Ramos (cell line): ENCODE measurements around the gene ATF6.
"Not testable (repeated sequence)": the region's sequence is repeated elsewhere in the genome, so short reads cannot be mapped to it uniquely, and the experiment has no call there.

Experiments used
- in situ Hi-C: fragments of 300-500 bp; cut with MboI; formaldehyde crosslinking; loops from one replicate; pipeline ENCODE4 v1.14.3; 2022; ENCODE audit warnings: low sequenced_read_pairs; ENCODE audit not compliant: unreplicated experiment

ATF6 gene

DNA sequence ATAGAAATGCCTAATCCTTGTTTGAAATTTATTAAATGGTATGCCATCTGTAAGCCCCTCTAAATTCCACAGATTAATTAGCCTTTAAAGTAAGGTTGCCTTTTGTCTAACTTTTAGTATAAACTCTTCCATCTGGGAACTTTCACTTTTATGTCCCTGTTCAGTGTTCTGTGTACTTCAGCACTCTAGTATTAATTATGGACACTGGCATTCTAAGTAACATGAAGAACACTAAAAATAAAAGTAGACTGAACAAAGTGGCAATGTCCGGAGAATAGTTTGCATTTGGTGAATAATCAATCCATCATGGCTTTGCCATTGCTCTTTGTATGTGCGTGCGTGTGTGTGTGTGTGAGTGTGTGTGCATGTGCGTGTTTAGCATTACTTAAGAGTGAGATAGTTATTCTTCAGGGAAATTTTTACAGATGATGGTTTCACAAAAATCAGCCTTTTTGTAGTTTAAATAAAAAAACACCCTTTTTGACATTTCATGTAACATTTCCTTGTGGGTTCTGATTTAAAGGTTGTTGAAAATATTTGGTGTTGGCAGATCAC lies 51.1 kb downstream of the ATF6 start:
- in situ Hi-C loops = no loop called here

DNA sequence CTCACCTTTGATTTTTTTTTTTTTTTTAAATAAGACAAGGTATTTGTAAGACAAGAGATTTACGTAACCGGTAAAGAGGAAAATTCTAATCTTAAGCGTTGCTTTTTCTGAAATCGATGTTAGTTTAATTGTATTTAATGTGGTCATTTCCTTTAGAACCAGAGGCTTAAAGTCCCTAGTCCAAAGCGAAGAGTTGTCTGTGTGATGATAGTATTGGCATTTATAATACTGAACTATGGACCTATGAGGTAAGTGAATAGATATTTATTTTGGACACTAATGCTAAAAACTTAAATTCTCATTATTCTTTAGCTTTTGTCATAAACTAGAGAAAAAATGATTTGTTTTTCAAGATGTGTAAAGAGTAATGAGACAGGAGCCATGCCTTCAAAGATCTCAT lies 54.8 kb downstream of the ATF6 start:
- in situ Hi-C loops = no loop called here

DNA sequence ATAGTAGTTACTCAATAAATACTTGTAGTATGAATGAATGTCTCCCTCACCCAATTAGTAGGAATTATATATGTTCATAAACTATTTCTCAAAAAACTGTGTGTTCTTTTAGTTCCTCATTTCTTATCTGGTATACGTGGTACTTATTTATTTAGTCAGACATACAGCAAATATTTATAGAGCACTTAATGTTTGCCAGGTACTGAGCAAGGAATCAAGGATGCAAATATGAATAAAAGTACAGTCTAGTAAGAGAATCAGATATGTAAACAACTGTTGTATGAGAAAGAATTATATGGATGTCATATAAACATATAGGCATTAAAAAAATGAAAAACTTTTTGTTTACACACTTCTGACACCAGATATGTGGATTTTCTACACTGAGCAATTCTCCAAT lies 58.5 kb downstream of the ATF6 start:
- in situ Hi-C loops = no loop called here

DNA sequence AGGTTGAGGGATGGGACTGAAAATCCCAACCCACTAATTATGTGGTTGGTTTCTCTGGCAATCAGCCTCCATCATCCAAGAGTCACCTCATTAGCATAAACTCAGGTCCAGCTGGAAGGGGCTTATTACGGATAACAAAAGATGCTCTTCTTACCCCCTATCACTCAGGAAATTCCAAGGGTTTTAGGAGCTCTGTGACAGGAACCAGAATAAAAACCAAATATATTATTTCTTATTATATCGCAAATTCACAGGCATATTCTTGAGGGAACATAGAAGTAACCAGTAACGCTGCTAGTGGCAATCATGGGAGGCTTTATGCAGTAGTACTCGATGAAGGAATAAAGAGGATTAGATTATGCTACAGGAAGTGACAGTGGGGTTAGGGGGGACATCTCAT lies 59.7 kb downstream of the ATF6 start:
- in situ Hi-C loops = no loop called here

DNA sequence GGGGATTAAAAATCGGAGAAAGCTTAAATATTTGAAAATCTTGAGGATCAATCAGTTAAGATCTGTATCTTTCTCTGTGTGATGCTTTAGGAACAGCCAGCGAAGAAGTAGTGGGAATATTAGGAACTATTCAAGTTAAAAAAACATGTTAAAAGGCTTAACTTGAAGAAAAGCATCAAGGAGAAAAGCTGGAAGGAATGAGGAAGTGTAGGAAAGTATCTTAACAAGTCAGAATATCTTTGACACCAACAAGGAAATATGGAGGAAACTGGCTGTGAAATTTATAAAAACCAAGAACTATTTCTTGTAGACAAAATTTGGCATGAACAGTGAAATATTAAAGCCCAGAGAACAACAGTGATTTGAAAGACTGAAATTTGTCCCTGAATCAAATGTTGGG lies 60.4 kb downstream of the ATF6 start:
- in situ Hi-C loops = no loop called here

DNA sequence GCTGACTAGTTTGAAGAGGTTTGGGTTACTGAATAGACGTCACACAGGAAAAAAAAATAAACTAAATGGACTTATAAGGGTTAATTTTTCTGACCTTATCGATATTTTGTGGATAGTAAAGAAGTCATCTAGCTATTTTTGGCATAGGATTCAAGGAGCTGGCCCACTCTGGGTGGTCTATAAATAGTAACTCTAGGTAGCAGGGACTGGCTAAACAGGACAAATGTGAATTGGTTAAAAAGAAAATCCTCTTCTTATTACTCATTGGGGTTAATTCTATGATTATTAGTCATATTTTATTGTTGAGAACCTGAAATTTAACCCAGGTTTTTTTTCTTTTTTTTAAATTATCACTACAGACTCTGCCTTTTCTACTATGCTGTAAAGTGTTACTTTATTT lies 61.7 kb downstream of the ATF6 start:
- in situ Hi-C loops = no loop called here

DNA sequence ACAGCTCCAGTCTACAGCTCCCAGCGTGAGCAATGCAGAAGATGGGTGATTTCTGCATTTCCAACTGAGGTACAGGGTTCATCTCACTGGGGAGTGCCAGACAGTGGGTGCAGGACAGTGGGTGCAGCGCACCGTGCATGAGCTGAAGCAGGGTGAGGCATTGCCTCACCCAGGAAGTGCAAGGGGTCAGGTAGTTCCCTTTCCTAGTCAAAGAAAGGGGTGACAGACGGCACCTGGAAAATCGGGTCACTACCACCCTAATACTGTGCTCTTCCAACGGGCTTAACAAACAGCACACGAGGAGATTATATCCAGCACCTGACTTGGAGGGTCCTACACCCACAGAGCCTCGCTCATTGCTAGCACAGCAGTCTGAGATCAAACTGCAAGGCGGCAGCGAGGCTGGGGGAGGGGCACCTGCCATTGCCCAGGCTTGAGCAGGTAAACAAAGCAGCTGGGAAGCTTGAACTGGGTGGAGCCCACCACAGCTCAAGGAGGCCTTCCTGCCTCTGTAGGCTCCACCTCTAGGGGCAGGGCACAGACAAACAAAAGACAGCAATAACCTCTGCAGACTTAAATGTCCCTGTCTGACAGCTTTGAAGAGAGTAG lies 66.3 kb downstream of the ATF6 start:
- in situ Hi-C loops = not testable (repeated sequence)

DNA sequence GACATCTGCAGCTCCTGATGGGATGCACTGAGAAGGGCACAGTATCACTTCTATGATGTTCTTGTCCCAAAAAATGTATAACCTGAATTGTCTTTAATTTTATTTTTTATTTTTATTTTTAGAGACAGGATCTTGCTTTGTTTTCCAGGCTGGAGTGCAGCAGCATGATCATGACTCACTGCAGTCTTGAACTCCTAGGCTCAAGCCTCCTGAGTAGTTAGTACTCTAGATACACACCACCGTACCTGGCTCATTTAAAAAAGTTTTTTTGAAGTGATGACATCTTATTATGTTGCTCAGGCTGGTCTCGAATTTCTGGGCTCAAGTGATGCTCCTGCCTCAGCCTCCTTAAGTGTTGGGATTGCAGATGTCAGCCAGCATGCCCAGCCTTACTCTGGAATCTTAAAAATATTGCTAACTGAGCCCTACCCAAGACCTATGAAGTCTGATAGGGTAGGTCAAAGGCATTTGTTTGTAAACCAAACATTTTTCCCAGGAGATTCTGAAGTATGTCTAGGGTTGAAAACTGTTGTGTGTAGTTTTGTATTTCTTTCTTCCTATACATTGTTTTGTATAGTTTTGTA lies 68.9 kb downstream of the ATF6 start:
- in situ Hi-C loops = no loop called here

DNA sequence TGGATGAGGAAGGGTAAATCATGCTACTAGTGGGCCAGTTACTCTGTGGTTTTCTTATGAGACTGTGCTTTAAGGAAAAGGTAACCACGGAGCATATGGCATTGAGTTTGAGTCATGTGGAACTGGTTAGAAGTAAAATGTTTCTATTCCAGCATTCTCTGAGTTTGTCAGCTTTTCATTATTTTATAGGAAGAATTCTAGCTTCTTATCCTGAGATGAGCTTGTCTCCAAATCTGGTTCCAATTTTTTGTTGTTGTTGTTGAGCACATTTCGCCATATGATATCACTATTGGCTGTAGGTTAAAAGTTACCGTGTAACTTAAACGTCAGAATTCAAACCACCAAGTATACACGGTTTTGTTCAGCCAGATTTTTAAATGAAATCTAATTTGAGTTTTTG lies 69.9 kb downstream of the ATF6 start:
- in situ Hi-C loops = no loop called here

DNA sequence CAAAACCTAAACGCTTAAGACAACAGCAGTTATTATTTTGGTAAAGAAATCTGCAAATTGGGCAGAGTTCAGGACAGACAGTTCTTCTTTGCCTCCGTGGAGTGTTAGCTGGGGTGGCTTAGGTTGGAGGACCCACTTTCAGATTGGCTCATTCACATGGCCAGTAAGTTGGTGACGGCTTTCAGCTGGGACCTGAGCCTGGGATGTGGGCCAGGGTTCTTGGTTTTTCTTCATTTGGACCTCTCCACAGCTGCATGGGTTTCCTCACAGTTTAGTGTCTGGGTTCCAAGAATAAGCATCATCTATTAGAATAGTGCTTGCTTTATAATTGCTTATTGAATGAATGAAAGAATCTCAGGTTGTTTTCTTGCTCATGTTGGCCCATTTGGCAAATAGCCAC lies 72.2 kb downstream of the ATF6 start:
- in situ Hi-C loops = no loop called here

DNA sequence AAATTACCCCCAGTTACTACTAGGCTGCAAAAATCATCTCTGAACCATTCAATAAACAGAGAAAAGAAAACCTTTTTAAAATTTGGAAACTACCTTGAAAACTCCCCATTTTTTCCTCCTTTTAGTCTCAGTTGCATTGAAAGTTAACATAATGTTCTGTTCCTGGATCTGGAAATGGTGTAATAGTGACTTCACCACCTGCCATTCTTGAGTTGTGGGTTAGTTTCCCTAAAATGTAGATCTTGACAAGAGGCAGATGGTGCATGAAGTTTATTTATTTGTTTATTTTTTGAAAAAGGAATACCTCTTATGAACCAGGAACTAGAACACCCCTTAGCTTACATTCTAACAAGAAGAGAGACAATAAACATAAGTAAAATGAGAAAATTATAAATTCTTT lies 72.8 kb downstream of the ATF6 start:
- in situ Hi-C loops = no loop called here

DNA sequence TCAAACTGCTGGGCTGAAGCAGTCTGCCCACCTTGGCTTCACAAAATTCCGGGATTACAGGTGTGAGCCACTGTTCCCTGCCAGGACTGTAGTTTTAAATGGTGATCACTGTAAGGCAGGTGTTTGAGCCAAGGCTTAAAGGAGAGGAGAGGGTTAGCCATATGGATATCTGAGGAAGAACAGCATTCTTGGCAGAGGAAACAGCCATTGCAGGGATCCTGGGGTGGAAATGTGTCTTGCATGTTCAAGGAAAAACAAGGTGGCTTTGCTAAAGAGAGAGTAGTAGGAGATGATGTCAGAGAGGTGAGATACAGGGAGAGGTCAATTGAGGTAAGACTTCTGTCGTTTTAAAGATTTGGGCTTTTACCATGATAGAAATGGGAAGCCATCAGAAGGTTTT lies 73.5 kb downstream of the ATF6 start:
- in situ Hi-C loops = no loop called here

DNA sequence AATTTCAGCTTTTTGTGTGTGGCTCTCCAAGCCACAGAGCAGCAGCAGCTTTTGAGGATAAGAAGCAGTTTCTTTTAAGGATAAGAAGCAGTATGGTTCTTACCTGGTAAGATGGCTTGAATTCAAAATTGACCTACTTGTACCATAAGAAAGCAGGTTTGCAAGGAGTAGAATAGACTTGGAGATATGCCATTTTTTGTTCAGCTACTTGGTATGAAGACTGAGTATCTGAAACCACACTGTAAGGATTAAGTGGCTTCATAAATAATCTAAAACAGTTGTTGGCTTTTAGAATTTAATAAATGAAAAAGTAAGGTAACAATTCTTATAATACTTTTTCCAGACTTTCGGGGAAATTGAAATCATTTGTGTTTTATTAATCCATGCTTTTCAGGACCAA lies 74.2 kb downstream of the ATF6 start:
- in situ Hi-C loops = no loop called here

DNA sequence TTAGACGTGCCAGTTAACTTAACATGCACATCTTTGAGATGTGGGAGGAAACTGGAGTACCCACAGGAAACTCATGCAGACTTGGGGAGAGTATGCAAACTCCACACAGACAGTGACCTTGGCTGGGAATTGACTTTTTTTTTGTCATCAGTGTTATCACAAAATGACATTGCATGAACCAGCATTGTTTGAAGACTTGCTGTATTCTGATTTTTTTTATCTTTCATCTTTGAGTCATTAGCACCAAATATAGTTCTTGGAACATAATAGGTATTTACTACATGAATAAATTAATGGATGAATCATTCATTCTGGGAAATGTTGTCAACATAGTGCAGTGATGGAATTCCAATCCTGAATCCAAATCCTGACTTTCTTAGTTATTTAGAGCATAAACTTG lies 77.0 kb downstream of the ATF6 start:
- in situ Hi-C loops = no loop called here

DNA sequence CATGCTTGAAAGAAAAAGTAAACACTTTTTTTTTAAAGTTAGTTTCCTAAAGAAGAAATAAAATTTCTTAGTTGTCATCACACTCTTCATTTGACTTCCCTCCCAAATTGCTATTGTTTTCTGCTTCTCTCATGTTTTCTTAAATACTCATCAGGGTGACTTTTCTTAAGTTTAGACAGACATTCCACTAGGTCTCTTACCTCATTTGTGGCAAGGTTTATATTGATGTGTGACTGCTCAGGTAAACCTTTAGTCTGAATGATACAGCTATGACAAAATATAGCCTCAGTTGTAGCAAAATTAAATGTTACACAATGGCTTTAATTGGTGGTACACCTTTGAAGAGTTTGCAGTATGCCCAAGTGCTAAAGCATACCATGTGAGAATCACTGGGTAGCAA lies 78.6 kb downstream of the ATF6 start:
- in situ Hi-C loops = no loop called here

DNA sequence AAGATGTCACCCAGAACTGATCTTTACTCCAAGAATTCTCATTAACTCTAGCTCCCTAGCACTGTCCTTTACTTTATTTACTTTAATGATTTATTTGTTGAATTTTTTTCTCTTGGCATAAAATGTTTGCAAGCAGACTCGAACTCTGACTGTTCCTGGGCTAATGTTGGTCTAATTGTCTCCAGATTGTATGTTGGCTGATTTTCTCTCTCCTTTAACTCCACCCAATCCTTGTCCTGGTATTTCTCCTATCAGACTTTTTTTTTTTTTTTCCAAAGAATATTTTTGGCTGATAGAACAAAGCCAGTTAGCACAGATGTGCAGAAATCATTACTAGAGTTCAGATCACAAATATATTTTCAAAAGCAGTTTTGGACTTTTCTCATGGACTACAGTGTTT lies 82.6 kb downstream of the ATF6 start:
- in situ Hi-C loops = no loop called here

DNA sequence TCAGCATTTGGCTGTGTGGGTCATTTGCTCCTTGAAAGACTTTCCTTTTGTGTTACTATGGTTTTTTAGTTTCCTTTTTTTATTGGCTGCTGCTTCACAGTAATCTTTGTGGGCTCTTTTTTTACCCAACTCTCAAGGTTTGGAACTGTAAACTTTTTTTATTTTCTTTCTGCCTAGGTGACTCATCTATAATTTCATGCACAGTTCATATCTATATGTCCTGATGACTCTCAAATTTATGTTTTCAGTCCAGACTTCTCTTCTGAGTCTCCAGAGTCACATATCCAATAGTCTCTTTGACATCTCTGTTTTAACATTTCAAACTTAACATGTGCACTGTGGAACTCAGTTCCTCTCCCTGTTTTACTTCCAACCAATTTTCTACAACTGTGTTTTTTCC lies 83.4 kb downstream of the ATF6 start:
- in situ Hi-C loops = no loop called here

DNA sequence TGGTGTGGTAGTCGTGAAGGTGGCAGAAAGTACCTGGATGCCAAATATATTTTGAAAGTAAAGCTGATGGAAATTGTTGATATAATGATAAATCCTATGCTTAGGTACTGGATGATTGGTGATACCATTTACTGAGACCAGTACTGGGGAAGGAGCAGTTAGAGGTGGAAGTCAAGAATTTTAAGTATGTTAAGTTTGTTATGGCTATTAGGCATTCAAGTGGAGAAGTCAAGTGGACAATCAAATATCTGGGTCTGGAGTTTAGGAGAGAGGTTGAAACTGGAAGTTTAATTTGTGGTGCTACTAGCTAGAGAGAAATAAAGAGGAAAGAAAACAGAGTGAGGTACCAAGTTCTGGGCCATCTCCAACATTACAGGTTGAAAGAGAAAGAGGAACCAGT lies 89.1 kb downstream of the ATF6 start:
- in situ Hi-C loops = no loop called here

DNA sequence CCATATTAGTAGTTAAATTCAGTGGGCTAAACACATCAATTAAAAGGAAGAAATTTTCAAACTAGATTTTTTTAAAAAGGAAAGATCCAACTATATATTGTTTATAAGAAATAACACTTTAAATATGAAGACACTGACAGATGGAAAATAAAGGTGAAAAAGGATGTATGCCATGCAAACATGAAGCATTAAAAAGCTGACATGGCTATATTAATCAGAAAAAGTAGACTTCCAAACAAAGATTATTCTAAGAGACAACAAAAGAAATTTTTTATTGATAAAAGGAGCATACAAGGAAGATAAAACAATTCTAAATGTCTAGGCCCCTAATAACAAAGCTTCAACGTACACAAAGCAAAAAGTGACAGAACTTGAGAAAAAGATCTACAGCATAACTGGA lies 92.2 kb downstream of the ATF6 start:
- in situ Hi-C loops = no loop called here

DNA sequence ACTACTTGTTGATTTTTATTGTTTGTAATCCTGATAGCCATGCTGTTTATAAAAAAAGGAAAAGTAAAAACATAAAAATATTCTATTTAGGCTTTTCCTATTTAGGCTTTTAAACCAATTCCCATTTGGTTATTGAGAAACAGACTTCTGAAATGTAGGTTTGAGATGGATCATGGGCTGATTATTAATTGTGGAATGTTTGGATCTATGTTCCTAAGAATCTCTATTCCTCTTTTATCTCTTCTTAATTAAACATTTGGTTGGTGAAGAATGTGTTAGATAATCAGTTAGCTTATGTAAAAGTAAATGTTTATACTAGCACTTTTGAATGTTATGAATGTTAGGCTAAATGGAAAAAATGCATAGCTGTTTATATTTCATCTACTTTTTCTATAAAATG lies 97.4 kb downstream of the ATF6 start:
- in situ Hi-C loops = no loop called here

DNA sequence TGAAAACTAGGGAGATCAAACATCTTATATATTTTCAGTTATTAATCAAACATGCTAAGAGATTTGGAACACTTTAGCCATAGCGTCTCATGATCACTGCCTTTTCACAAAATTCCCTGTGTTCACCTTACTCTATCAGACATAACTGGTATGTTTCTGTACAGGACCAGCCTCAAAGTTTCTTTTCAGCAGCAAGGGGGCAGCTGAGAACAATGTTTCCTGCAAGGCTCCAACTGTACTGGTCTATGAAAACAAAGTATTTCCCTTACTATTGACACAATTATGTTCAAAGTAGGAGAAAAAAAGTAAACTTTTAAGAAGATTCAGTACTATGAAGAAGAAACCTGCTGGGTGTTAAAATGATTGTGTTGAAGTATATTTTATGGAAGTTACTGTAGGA lies 98.5 kb downstream of the ATF6 start:
- in situ Hi-C loops = no loop called here

DNA sequence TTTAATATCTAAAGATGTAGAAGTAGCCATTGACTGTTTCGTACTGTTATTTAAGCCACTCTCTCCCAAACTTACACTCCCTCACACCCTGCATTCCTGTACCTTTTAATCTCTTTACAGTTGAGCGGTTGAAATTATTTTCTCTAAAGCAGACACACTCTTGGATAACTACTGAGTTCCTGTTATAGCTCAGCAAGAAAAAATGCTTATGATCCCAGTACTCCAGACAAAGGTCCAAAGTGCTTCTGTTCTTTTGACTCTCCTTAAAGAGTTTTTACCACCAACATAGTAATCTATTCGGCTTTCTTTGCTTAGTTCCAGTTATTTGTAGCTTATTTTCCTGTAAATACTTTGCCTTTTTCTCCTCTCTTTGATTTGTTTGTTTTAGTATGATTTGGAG lies 100.1 kb downstream of the ATF6 start:
- in situ Hi-C loops = no loop called here
